GM23338 (cell line): ENCODE results near the gene CPLANE2. TPM values are rescaled to one million over a fixed set of nuclear protein-coding genes. Genes with fewer than 3 reads are reported as not detected.
A peak's percentile ranks its signal among the peaks of the same experiment; 100 is the strongest.
"Not testable (repeated sequence)": the region's sequence is repeated elsewhere in the genome, so short reads cannot be mapped to it uniquely, and the experiment has no call there.

Experiments
- ATAC-seq: fragments of 200-7000 bp; cut with Tn5 transposase; 3 replicates; pipeline ENCODE4 v1.9.1; 2020
- DNase-seq: peaks from one replicate; pipeline ENCODE4 v3.0.0-alpha.2; 2015; ENCODE audit warnings: low spot score
- H2AFZ ChIP-seq: fragments of 200-600 bp; sonication (generic); 2 replicates; pipeline ENCODE4 v1.8.0; 2016; ENCODE audit warnings: antibody characterized with exemption, mild to moderate bottlenecking, moderate library complexity
- H3F3A ChIP-seq: fragments of 200-600 bp; sonication (generic); replicated peaks from 2 replicates; pipeline ENCODE4 v1.8.0; 2017; ENCODE audit warnings: antibody characterized with exemption, mixed run types, low read depth
- H3K27ac ChIP-seq: fragments of 200-600 bp; sonication (generic); 2 replicates; pipeline ENCODE4 v1.6.1; 2016; ENCODE audit warnings: low read depth
- H3K27me3 ChIP-seq: fragments of 200-600 bp; sonication (generic); 2 replicates; pipeline ENCODE4 v1.8.0; 2016; ENCODE audit warnings: mild to moderate bottlenecking, mixed run types, moderate library complexity; ENCODE audit not compliant: insufficient read depth
- H3K36me3 ChIP-seq: fragments of 200-600 bp; sonication (generic); 2 replicates; pipeline ENCODE4 v1.8.0; 2016; ENCODE audit warnings: mild to moderate bottlenecking; ENCODE audit not compliant: insufficient read depth
- H3K4me1 ChIP-seq: fragments of 200-600 bp; sonication (generic); 2 replicates; pipeline ENCODE4 v1.8.0; 2016; ENCODE audit warnings: mild to moderate bottlenecking, moderate library complexity; ENCODE audit not compliant: insufficient read depth
- H3K4me2 ChIP-seq: fragments of 200-600 bp; sonication (generic); 2 replicates; pipeline ENCODE4 v1.7.1; 2017; ENCODE audit warnings: mixed run types
- H3K4me3 ChIP-seq: fragments of 200-600 bp; sonication (generic); 2 replicates; pipeline ENCODE4 v1.6.1; 2016; ENCODE audit warnings: mixed run types
- H3K79me2 ChIP-seq: fragments of 200-600 bp; sonication (generic); replicated peaks from 2 replicates; pipeline ENCODE4 v1.8.0; 2017; ENCODE audit warnings: mild to moderate bottlenecking; ENCODE audit not compliant: insufficient read depth
- H3K9me2 ChIP-seq: fragments of 200-600 bp; sonication (generic); 2 replicates; pipeline ENCODE4 v1.8.0; 2017; ENCODE audit not compliant: insufficient read depth
- H4K20me1 ChIP-seq: fragments of 200-600 bp; sonication (generic); replicated peaks from 2 replicates; pipeline ENCODE4 v1.8.0; 2017; ENCODE audit warnings: mild to moderate bottlenecking; ENCODE audit not compliant: insufficient read depth
- H3K27ac Mint-ChIP-seq: 2 replicates; pipeline ENCODE4 v1.8.0; 2020; ENCODE audit warnings: inconsistent platforms, mild to moderate bottlenecking, moderate library complexity, mixed read lengths
- H3K27me3 Mint-ChIP-seq: 3 replicates; pipeline ENCODE4 v1.8.0; 2022; ENCODE audit warnings: low read depth, mild to moderate bottlenecking, moderate library complexity, mixed read lengths, inconsistent platforms; ENCODE audit not compliant: insufficient read depth, poor library complexity
- H3K36me3 Mint-ChIP-seq: 3 replicates; pipeline ENCODE4 v1.8.0; 2021; ENCODE audit warnings: low read depth, mild to moderate bottlenecking, inconsistent platforms, moderate library complexity, mixed read lengths
- H3K4me1 Mint-ChIP-seq: 3 replicates; pipeline ENCODE4 v1.8.0; 2020; ENCODE audit warnings: mild to moderate bottlenecking, inconsistent platforms, mixed read lengths
- H3K4me3 Mint-ChIP-seq: 3 replicates; pipeline ENCODE4 v1.8.0; 2021; ENCODE audit warnings: moderate library complexity, mild to moderate bottlenecking, inconsistent platforms, mixed read lengths
- H3K9me3 Mint-ChIP-seq: 3 replicates; pipeline ENCODE4 v1.8.0; 2020; ENCODE audit warnings: moderate library complexity, mild to moderate bottlenecking, inconsistent platforms, mixed read lengths
- EZH2 ChIP-seq: fragments of 200-600 bp; sonication (generic); IDR thresholded peaks from one replicate; pipeline ENCODE4 v1.8.0; 2017; ENCODE audit warnings: antibody characterized with exemption, mild to moderate bottlenecking, low read depth; ENCODE audit not compliant: unreplicated experiment
- NANOG ChIP-seq: IDR thresholded peaks from 2 replicates; pipeline ENCODE4 v1.6.1; 2016; ENCODE audit warnings: antibody characterized with exemption, borderline replicate concordance
- POLR2AphosphoS5 ChIP-seq: IDR thresholded peaks from 2 replicates; pipeline ENCODE4 v1.6.1; 2016; ENCODE audit warnings: antibody characterized with exemption, low read depth
- ZNF331 ChIP-seq: fragments of 250-450 bp; sonication (Bioruptor Pico); IDR thresholded peaks from 2 replicates; pipeline ENCODE4 v1.5.0; 2020; ENCODE audit warnings: low read depth, mild to moderate bottlenecking, moderate library complexity
- polyA plus RNA-seq: library from polyadenylated mRNA; unstranded; fragments of >200 nt; fragmentation: Nextera tagmentation; extraction: Ambion mirVana; gene quantifications from 2 replicates; pipeline ENCODE4 v1.2.1, GENCODE V29; 2016
- total RNA-seq: library from RNA; depleted of rRNA; stranded (reverse); fragments of >200 nt; shearing (Covaris generic); gene quantifications from 2 replicates; pipeline ENCODE4 v1.2.3, GENCODE V29; 2014
- TF ChIP-seq, protein P1 (sequence below), 2 experiments: fragments of 200-600 bp in 1 of 2; sonication (generic) in 1 of 2; conservative IDR thresholded peaks; 2 replicates each; pipeline versions ENCODE4 v1.5.1 to v1.6.1; 2016 to 2017; ENCODE audit warnings: antibody characterized with exemption in 2 of 2, low read depth in 2 of 2, mild to moderate bottlenecking in 2 of 2, moderate library complexity in 1 of 2
- TF ChIP-seq, protein P2 (sequence below): IDR thresholded peaks from 2 replicates; pipeline ENCODE4 v1.6.1; 2016; ENCODE audit warnings: antibody characterized with exemption

CPLANE2 gene
- total and polyA plus RNA-seq, 2 experiments from 2014 or later, result 0.44 to 1.8 TPM

DNA sequence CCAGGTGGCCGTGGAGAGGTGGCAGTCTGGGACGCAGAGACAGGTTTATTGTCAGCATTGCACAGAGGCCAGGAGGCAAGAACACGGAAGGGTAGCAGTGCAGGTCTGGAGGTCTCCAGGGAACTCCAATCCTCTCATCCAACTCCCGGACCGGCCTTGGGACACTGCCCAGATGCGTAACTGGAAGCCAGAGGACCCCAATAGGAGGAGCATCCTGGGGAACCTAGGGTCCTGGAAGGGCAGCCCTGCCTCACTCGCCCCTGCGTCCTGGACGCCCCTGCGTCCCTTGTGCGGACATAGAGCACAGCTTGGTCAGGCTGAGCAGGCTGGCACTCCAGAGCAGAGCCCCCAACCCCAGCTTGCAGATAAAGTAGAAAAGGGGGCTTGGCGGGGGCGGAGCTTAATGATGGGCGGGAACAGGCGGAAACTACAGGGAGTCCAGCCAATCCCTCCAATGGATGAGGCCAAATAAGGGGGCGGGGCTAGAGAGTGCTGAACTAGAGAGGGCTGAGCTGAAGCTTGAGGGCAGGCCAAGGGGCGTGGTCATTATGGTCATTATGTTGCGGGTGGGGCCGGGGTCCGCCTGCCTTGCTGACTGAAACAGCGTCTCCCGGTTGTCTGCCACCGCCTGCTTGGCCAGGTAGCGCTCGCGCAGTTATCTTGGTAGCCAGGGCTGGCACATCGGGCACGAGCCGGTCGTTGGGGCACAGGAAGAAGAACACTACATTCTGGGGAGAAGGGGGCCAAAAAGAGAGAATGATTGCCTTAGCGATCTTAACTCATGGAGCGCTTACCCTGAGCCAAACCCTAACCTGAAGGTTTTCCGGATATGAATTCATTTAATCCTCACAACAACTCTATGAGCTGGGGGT lies 20.9 kb downstream of the CPLANE2 start:
- Histone ChIP-seq H3K27me3 (peaks cover 8% of the 10 kb centered on the region), H3K9me2 (no peaks in the 10 kb centered on the region), H2AFZ (peak overlapping the region; percentile 97), H3K4me2 (peak overlapping the region; percentile 94), H3K27ac (no peak overlapping the region), H4K20me1 (no peaks in the 10 kb centered on the region), H3K36me3 (no peaks in the 10 kb centered on the region), H3F3A (peaks cover 11% of the 10 kb centered on the region; the same call in 1 of the 2 replicates), H3K4me1 (peaks cover 31% of the 10 kb centered on the region), H3K79me2 (peaks cover 12% of the 10 kb centered on the region), H3K4me3 (peak overlapping the region; percentile 73)
- DNase-seq (peak; percentile 100), ATAC-seq (peak; percentile 70)
- peak; percentile 8 for TF ChIP-seq EZH2
- peak; percentile 37; the same call in 1 of the 2 replicates for TF ChIP-seq POLR2AphosphoS5
- no peak for TF ChIP-seq ZNF331
- TF ChIP-seq NANOG, result no peak
- TF ChIP-seq, protein P1, sequence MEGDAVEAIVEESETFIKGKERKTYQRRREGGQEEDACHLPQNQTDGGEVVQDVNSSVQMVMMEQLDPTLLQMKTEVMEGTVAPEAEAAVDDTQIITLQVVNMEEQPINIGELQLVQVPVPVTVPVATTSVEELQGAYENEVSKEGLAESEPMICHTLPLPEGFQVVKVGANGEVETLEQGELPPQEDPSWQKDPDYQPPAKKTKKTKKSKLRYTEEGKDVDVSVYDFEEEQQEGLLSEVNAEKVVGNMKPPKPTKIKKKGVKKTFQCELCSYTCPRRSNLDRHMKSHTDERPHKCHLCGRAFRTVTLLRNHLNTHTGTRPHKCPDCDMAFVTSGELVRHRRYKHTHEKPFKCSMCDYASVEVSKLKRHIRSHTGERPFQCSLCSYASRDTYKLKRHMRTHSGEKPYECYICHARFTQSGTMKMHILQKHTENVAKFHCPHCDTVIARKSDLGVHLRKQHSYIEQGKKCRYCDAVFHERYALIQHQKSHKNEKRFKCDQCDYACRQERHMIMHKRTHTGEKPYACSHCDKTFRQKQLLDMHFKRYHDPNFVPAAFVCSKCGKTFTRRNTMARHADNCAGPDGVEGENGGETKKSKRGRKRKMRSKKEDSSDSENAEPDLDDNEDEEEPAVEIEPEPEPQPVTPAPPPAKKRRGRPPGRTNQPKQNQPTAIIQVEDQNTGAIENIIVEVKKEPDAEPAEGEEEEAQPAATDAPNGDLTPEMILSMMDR (conservative IDR thresholded peaks at IDR 0.05; ENCODE audit: low read depth in 2 of 2), result no peak
- TF ChIP-seq, protein P2, sequence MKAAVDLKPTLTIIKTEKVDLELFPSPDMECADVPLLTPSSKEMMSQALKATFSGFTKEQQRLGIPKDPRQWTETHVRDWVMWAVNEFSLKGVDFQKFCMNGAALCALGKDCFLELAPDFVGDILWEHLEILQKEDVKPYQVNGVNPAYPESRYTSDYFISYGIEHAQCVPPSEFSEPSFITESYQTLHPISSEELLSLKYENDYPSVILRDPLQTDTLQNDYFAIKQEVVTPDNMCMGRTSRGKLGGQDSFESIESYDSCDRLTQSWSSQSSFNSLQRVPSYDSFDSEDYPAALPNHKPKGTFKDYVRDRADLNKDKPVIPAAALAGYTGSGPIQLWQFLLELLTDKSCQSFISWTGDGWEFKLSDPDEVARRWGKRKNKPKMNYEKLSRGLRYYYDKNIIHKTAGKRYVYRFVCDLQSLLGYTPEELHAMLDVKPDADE, result no peak
- peak overlapping the region; percentile 77 for H3K4me3 Mint-ChIP-seq
- no peak overlapping the region; the same call in 1 of the 2 replicates for H3K27ac Mint-ChIP-seq
- H3K36me3 Mint-ChIP-seq, result no peaks in the 10 kb centered on the region
- peaks cover 24% of the 10 kb centered on the region for H3K4me1 Mint-ChIP-seq
- H3K27me3 Mint-ChIP-seq, result peaks cover 23% of the 10 kb centered on the region
- H3K9me3 Mint-ChIP-seq, result no peaks in the 10 kb centered on the region

DNA sequence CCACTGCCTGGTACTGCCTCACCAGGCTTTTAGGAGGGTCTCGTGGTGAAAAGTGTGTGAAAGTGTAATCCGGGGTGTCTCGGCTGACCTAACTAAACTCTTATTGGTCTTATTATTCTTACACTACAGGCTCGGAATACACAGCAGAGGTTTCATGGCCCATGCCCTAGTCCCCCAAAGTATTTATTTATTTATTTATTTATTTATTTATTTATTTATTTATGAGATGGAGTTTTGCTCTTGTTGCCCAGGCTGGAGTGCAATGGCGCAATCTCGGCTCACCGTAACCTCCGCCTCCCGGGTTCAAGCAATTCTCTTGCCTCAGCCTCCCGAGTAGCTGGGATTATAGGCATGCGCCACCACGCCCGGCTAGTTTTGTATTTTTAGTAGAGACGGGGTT lies 21.7 kb downstream of the CPLANE2 start:
- H3K27ac ChIP-seq, H3K9me3 Mint-ChIP-seq, H3K4me3 Mint-ChIP-seq, H4K20me1 ChIP-seq, H3K4me2 ChIP-seq, H3K9me2 ChIP-seq, H3K27ac Mint-ChIP-seq, ATAC-seq, H3K27me3 ChIP-seq, H3K36me3 ChIP-seq, H3K36me3 Mint-ChIP-seq, DNase-seq: not testable (repeated sequence)
- H3K4me3 ChIP-seq, result peak overlapping the region; percentile 73; the same call in 1 of the 2 replicates
- H3F3A ChIP-seq, result peaks cover 11% of the 10 kb centered on the region; the same call in 1 of the 2 replicates
- Mint-ChIP-seq H3K4me1 (peaks cover 32% of the 10 kb centered on the region), H3K27me3 (peaks cover 21% of the 10 kb centered on the region)
- peak overlapping the region; percentile 90; the same call in 1 of the 2 replicates for H2AFZ ChIP-seq
- H3K4me1 ChIP-seq, result peaks cover 40% of the 10 kb centered on the region
- peaks cover 20% of the 10 kb centered on the region for H3K79me2 ChIP-seq

DNA sequence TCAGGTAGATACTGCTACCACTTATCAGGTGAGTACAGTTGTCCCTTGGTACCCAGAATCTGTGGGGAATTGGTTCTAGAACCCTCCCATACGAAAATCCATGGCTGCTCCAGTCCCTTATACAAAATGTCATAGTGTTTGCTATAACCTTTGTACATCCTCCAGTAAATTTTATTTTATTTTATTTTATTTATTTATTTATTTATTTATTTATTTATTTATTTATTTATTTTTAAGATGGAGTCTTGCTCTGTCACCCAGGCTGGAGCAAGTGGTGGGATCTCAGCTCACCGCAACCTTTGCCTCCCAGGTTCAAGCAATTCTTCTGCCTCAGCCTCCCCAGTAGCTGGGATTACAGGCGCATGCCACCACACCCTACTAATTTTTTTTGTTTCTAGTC lies 23.4 kb downstream of the CPLANE2 start:
- Histone ChIP-seq H3K4me1 (peaks cover 47% of the 10 kb centered on the region), H3K4me3 (peak overlapping the region; percentile 70; the same call in 1 of the 2 replicates), H3K4me2 (peak overlapping the region; percentile 94), H3K79me2 (peaks cover 30% of the 10 kb centered on the region), H3F3A (peaks cover 11% of the 10 kb centered on the region; the same call in 1 of the 2 replicates)
- H3K9me3 Mint-ChIP-seq, H3K27ac ChIP-seq, H3K36me3 ChIP-seq, H3K27me3 ChIP-seq, ATAC-seq, H4K20me1 ChIP-seq, H3K27ac Mint-ChIP-seq, H3K9me2 ChIP-seq, DNase-seq, H3K36me3 Mint-ChIP-seq, H2AFZ ChIP-seq: not testable (repeated sequence)
- Mint-ChIP-seq H3K27me3 (peaks cover 25% of the 10 kb centered on the region), H3K4me3 (0 out of 3 replicates have a peak overlapping the region, but pooled peaks have one; percentile 81), H3K4me1 (peaks cover 42% of the 10 kb centered on the region)
